A673 (cell line): ENCODE results near the gene PPP1R37.

Source experiments
- CTCF ChIP-seq: fragments of 300-800, 200-600 bp; sonication (generic); conservative IDR thresholded peaks from 2 replicates; pipeline ENCODE4 v1.5.1; 2017; ENCODE audit warnings: low read depth, mild to moderate bottlenecking, antibody characterized with exemption, low read length, moderate library complexity, mixed read lengths
- EZH2 ChIP-seq: fragments of 200-600 bp; sonication (generic); IDR thresholded peaks from 2 replicates; pipeline ENCODE4 v1.6.1; 2017; ENCODE audit warnings: borderline replicate concordance, low read depth, mild to moderate bottlenecking, mixed read lengths, antibody characterized with exemption, low read length; ENCODE audit not compliant: poor library complexity, severe bottlenecking

GRCh38 chr19:45066921-45067661, 25.9 kb upstream of the PPP1R37 start:
- TF ChIP-seq CTCF (no peak), EZH2 (no peak)
